Hindlimb muscle (tissue), 1 donor: ENCODE measurements around the gene VWA2. TPM values are rescaled to one million over a fixed set of nuclear protein-coding genes. Genes with fewer than 3 reads are reported as not detected.

ENCODE experiments used
- DNase-seq: peaks from one replicate; pipeline ENCODE4 v3.0.0-alpha.2; 2013
- polyA plus RNA-seq: library from polyadenylated mRNA; unstranded; fragments of 120-200 nt; gene quantifications from one replicate; pipeline ENCODE4 v1.2.1, GENCODE V29; 2013; ENCODE audit not compliant: insufficient read length

Gene VWA2
- polyA plus RNA-seq, 1 donor, result 0.34 TPM

- no peak for DNase-seq
These were observed 7.7 kb downstream of the VWA2 start for GRCh38 chr10:114246679-114247305.

GRCh38 chr10:114250236-114250635 lies 11.2 kb downstream of the VWA2 start:
- no peak for DNase-seq

- no peak for DNase-seq
These were observed 11.7 kb downstream of the VWA2 start for GRCh38 chr10:114250716-114251115.

GRCh38 chr10:114252092-114252491 lies 13.0 kb downstream of the VWA2 start:
- no peak for DNase-seq

- no peak for DNase-seq
These were observed 13.8 kb downstream of the VWA2 start for GRCh38 chr10:114252883-114253282.

- DNase-seq, result no peak
These were observed 16.2 kb downstream of the VWA2 start for GRCh38 chr10:114255227-114255626.

GRCh38 chr10:114256008-114256765 lies 17.1 kb downstream of the VWA2 start:
- no peak for DNase-seq

- DNase-seq, result no peak
These were observed 17.8 kb downstream of the VWA2 start for GRCh38 chr10:114256822-114257221.

GRCh38 chr10:114257498-114257897 lies 18.4 kb downstream of the VWA2 start:
- DNase-seq, result peak; percentile 37

GRCh38 chr10:114258274-114258840 lies 19.3 kb downstream of the VWA2 start:
- DNase-seq, result no peak

GRCh38 chr10:114259824-114260223 lies 20.8 kb downstream of the VWA2 start:
- DNase-seq, result no peak

- DNase-seq, result no peak
These were observed 21.3 kb downstream of the VWA2 start for GRCh38 chr10:114260366-114260765.

- DNase-seq, result no peak
These were observed 22.0 kb downstream of the VWA2 start for GRCh38 chr10:114261076-114261475.

GRCh38 chr10:114262496-114262895 lies 23.4 kb downstream of the VWA2 start:
- DNase-seq, result no peak

- no peak for DNase-seq
These were observed 26.5 kb downstream of the VWA2 start for GRCh38 chr10:114265392-114266053.

- no peak for DNase-seq
These were observed 27.5 kb downstream of the VWA2 start for GRCh38 chr10:114266521-114266920.

- no peak for DNase-seq
These were observed 32.2 kb downstream of the VWA2 start for GRCh38 chr10:114271075-114271778.

- DNase-seq, result peak; percentile 33
These were observed 32.7 kb downstream of the VWA2 start for GRCh38 chr10:114271779-114272167.

- DNase-seq, result no peak
These were observed 33.6 kb downstream of the VWA2 start for GRCh38 chr10:114272696-114273095.

- DNase-seq, result no peak
These were observed 34.9 kb downstream of the VWA2 start for GRCh38 chr10:114273910-114274309.

- no peak for DNase-seq
These were observed 35.8 kb downstream of the VWA2 start for GRCh38 chr10:114274616-114275453.

- no peak for DNase-seq
These were observed 37.0 kb downstream of the VWA2 start for GRCh38 chr10:114276066-114276465.
